Measurements from ENCODE around the gene USP49.
A peak's percentile ranks its signal among the peaks of the same experiment; 100 is the strongest.

Gene USP49

DNA sequence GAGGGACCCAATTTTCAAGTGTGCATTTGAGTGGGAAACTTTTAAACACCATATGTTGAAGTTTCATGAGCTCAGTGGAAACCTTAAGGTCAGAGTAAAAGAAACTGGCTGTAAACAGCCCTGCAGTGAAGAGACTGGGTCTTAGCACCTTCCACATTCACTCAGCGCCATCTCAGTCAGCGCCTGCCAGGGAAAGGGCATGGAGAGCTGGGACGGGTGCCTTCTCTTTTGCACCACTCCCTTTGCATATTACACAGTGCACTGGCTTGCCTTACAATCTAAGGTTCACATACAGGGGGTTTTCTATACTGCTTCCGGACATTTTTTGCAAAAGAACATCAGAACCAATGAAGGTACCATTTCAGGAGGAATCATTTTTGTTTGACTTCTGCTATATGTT, 103.2 kb downstream of the USP49 start:
- Histone ChIP-seq H3K36me3 (ENCODE audit: control insufficient read depth in 4 of 4, insufficient read depth in 4 of 4, low read length in 3 of 4) (peaks cover 14 to 61% (median 35%) of the 10 kb centered on the region in 4 experiments), H3K27me3 (replicated peaks in 2 of 5; ENCODE audit: control insufficient read depth in 4 of 5, insufficient read depth in 5 of 5, low read length in 4 of 5) (no peaks in the 10 kb centered on the region), H3K4me3 (ENCODE audit: control insufficient read depth in 1 of 7, extremely low read depth in 1 of 7, insufficient read depth in 4 of 7, low read depth in 2 of 7, low read length in 6 of 7) (no peak overlapping the region), H3K4me1 (ENCODE audit: control extremely low read depth in 1 of 4, control insufficient read depth in 4 of 4, insufficient read depth in 4 of 4, low read length in 3 of 4) (peaks cover 0 to 13% (median 6%) of the 10 kb centered on the region in 4 experiments), H3K9me3 (ENCODE audit: control extremely low read depth in 1 of 5, control insufficient read depth in 4 of 5, insufficient read depth in 2 of 5, low read depth in 1 of 5, low read length in 4 of 5) (no peaks in the 10 kb centered on the region), H3K27ac (ENCODE audit: insufficient read depth in 1 of 2, low read depth in 1 of 2, low read length in 2 of 2, poor library complexity in 1 of 2, severe bottlenecking in 2 of 2) (peak overlapping the region in 1 of 2 experiments; percentile 1)
- ChIA-PET CTCF (no interaction called here), POLR2A (interaction anchor here (0.5 kb wide), 1 partner anchor 64 kb away, joined by 4 read pairs; no protein-coding TSS in a partner anchor)
- 100% methylated on average over 1 of the region's 4 CpGs for WGBS (ENCODE audit: insufficient coverage)
- DNase-seq: no peak

DNA sequence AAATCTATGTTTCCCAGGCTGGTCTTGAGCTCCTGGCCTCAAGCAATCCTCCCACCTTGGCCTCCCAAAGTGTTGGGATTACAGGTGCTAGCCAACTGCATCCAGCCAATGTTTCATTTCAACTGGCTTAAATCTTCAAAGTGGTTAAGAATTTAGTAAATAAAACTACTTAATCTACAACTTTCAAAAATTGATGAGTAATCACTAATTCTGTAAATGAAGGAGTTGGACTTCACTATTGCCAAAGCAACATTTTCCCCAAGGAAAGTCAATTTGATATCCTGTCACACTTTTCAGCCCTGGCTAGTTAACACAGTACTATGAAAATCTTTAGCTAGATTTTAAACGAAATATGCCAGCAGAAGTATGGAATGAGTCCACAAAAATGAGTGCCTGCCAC, 103.9 kb downstream of the USP49 start:
- peaks cover 12 to 59% (median 31%) of the 10 kb centered on the region in 4 experiments for H3K36me3 ChIP-seq (ENCODE audit: control insufficient read depth in 4 of 4, insufficient read depth in 4 of 4, low read length in 3 of 4)
- no peak overlapping the region for H3K27ac ChIP-seq (ENCODE audit: insufficient read depth in 1 of 2, low read depth in 1 of 2, low read length in 2 of 2, poor library complexity in 1 of 2, severe bottlenecking in 2 of 2)
- H3K4me3 ChIP-seq (ENCODE audit: control insufficient read depth in 1 of 7, extremely low read depth in 1 of 7, insufficient read depth in 4 of 7, low read depth in 2 of 7, low read length in 6 of 7): no peak overlapping the region
- 100% methylated on average over 1 of the region's 1 CpG for WGBS (ENCODE audit: insufficient coverage)
- H3K9me3 ChIP-seq (ENCODE audit: control extremely low read depth in 1 of 5, control insufficient read depth in 4 of 5, insufficient read depth in 2 of 5, low read depth in 1 of 5, low read length in 4 of 5): no peaks in the 10 kb centered on the region
- H3K27me3 ChIP-seq (replicated peaks in 2 of 5; ENCODE audit: control insufficient read depth in 4 of 5, insufficient read depth in 5 of 5, low read length in 4 of 5): no peaks in the 10 kb centered on the region
- DNase-seq: no peak
- ChIA-PET POLR2A (interaction anchor here (0.5 kb wide), 1 partner anchor 65 kb away, joined by 4 read pairs; no protein-coding TSS in a partner anchor), CTCF (no interaction called here)
- peaks cover 0 to 17% (median 11%) of the 10 kb centered on the region in 4 experiments for H3K4me1 ChIP-seq (ENCODE audit: control extremely low read depth in 1 of 4, control insufficient read depth in 4 of 4, insufficient read depth in 4 of 4, low read length in 3 of 4)

DNA sequence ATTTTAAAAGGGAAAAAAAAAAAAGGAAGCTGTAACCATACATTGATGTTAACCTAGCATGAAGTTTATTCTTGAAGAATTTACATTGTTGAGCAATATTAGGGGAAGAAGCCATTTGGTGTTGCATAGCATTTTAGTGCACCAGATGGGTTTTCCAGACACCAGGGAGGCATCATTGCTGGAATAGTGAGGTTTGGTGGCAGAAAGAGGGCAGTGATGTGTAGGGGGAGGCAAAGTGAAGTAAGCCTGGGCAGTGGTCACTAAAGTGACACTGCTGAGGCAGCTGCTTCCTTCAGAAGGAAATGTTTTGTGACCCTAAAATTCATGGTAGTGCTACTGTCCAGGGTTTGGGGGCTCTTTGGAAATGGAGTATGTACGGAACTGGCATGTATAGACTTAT, 105.1 kb downstream of the USP49 start:
- peaks cover 11 to 46% (median 24%) of the 10 kb centered on the region in 4 experiments for H3K36me3 ChIP-seq (ENCODE audit: control insufficient read depth in 4 of 4, insufficient read depth in 4 of 4, low read length in 3 of 4)
- ChIA-PET POLR2A (no interaction called here), CTCF (interaction anchor here (0.7 to 1.5 kb wide), 3 partner anchors 9 to 254 kb away, joined by 3 to 5 read pairs (median 4); partner anchors contain the start of gene PRICKLE4)
- H3K4me1 ChIP-seq (ENCODE audit: control extremely low read depth in 1 of 4, control insufficient read depth in 4 of 4, insufficient read depth in 4 of 4, low read length in 3 of 4): peaks cover 0 to 28% (median 17%) of the 10 kb centered on the region in 4 experiments
- H3K27ac ChIP-seq (ENCODE audit: insufficient read depth in 1 of 2, low read depth in 1 of 2, low read length in 2 of 2, poor library complexity in 1 of 2, severe bottlenecking in 2 of 2): no peak overlapping the region
- DNase-seq: no peak
- 100% methylated on average over 1 of the region's 1 CpG for WGBS (ENCODE audit: insufficient coverage)
- no peak overlapping the region for H3K4me3 ChIP-seq (ENCODE audit: control insufficient read depth in 1 of 7, extremely low read depth in 1 of 7, insufficient read depth in 4 of 7, low read depth in 2 of 7, low read length in 6 of 7)
- H3K9me3 ChIP-seq (ENCODE audit: control extremely low read depth in 1 of 5, control insufficient read depth in 4 of 5, insufficient read depth in 2 of 5, low read depth in 1 of 5, low read length in 4 of 5): no peaks in the 10 kb centered on the region
- no peaks in the 10 kb centered on the region for H3K27me3 ChIP-seq (replicated peaks in 2 of 5; ENCODE audit: control insufficient read depth in 4 of 5, insufficient read depth in 5 of 5, low read length in 4 of 5)

DNA sequence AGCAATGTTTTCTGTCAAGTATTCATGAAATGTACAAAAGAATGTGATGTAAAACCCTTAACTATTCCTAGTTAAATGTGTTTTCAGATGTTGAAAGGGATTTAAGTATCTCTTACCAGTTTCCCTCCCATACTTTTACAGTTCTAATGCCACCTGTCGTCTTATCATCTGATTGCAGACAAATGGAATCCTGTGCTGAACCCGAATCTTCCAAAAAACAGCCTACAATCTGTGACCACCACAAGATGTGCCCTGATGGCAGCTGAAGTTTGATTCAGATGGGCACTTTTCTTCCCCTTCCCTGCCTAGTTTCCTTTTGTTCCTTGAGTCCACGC, 105.8 kb downstream of the USP49 start:
- no peak overlapping the region for H3K27ac ChIP-seq (ENCODE audit: insufficient read depth in 1 of 2, low read depth in 1 of 2, low read length in 2 of 2, poor library complexity in 1 of 2, severe bottlenecking in 2 of 2)
- no peak for DNase-seq
- H3K4me1 ChIP-seq (ENCODE audit: control extremely low read depth in 1 of 4, control insufficient read depth in 4 of 4, insufficient read depth in 4 of 4, low read length in 3 of 4): peaks cover 0 to 35% (median 20%) of the 10 kb centered on the region in 4 experiments
- POLR2A ChIA-PET: interaction anchor here (0.6 kb wide), 1 partner anchor 106 kb away, joined by 3 read pairs; the partner anchor contains the start of gene USP49
- H3K4me3 ChIP-seq (ENCODE audit: control insufficient read depth in 1 of 7, extremely low read depth in 1 of 7, insufficient read depth in 4 of 7, low read depth in 2 of 7, low read length in 6 of 7): no peak overlapping the region
- CTCF ChIA-PET: interaction anchor here (0.7 to 1.5 kb wide), 3 partner anchors 8 to 255 kb away, joined by 3 to 5 read pairs (median 4); partner anchors contain the start of gene PRICKLE4
- peaks cover 11 to 43% (median 24%) of the 10 kb centered on the region in 4 experiments for H3K36me3 ChIP-seq (ENCODE audit: control insufficient read depth in 4 of 4, insufficient read depth in 4 of 4, low read length in 3 of 4)
- no peaks in the 10 kb centered on the region for H3K9me3 ChIP-seq (ENCODE audit: control extremely low read depth in 1 of 5, control insufficient read depth in 4 of 5, insufficient read depth in 2 of 5, low read depth in 1 of 5, low read length in 4 of 5)
- H3K27me3 ChIP-seq (replicated peaks in 2 of 5; ENCODE audit: control insufficient read depth in 4 of 5, insufficient read depth in 5 of 5, low read length in 4 of 5): no peaks in the 10 kb centered on the region
- 88% methylated on average over 2 of the region's 3 CpGs for WGBS (ENCODE audit: insufficient coverage)

DNA sequence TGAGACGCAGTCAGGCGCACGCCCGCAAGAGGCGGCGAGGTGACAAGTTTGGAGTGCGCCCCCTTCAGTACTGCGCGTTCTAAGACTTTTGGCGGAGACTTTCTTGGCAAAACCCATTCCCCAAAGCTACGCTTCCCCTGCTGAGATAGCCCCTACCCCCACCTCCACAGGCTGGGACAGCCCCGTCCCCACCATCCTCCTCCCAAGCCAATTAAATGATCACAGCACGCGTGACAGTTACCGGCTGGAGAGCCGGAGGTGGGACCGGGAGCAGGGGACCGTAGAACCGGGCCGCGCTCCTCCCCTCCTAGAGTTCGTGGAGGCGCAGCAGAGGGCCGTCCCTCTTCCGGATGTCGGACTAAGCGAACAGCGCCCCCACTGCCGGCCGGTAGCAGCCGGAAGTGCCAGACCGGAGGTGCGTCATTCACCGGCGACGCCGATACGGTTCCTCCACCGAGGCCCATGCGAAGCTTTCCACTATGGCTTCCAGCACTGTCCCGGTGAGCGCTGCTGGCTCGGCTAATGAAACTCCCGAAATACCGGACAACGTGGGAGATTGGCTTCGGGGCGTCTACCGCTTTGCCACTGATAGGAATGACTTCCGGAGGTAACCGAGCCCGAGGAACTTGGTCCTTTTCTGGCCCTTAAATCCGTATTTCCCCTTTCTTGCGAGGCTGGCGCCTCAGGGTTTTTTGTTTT, 107.8 kb downstream of the USP49 start, which contains the start of gene TOMM6:
Gene TOMM6, plus strand, starts transcription at position 476 of the 699 bp plus-strand sequence. Its CDS starts 4 bp downstream, at position 480.
- Histone ChIP-seq H3K9me3 (ENCODE audit: control extremely low read depth in 1 of 5, control insufficient read depth in 4 of 5, insufficient read depth in 2 of 5, low read depth in 1 of 5, low read length in 4 of 5) (no peaks in the 10 kb centered on the region), H3K36me3 (ENCODE audit: control insufficient read depth in 4 of 4, insufficient read depth in 4 of 4, low read length in 3 of 4) (peaks cover 11 to 33% (median 22%) of the 10 kb centered on the region in 4 experiments), H3K4me1 (ENCODE audit: control extremely low read depth in 1 of 4, control insufficient read depth in 4 of 4, insufficient read depth in 4 of 4, low read length in 3 of 4) (peaks cover 0 to 38% (median 20%) of the 10 kb centered on the region in 4 experiments), H3K4me3 (ENCODE audit: control insufficient read depth in 1 of 7, extremely low read depth in 1 of 7, insufficient read depth in 4 of 7, low read depth in 2 of 7, low read length in 6 of 7) (peak within 1 kb of the TSS; percentile 92 to 100 (median 97)), H3K27me3 (replicated peaks in 2 of 5; ENCODE audit: control insufficient read depth in 4 of 5, insufficient read depth in 5 of 5, low read length in 4 of 5) (no peaks in the 10 kb centered on the region), H3K27ac (ENCODE audit: insufficient read depth in 1 of 2, low read depth in 1 of 2, low read length in 2 of 2, poor library complexity in 1 of 2, severe bottlenecking in 2 of 2) (peak within 1 kb of the TSS; percentile 93 to 99)
- CTCF ChIA-PET: interaction anchor here (0.8 to 7.2 kb wide), 31 partner anchors 9 to 428 kb away, joined by 3 to 58 read pairs (median 4); partner anchors contain the start of genes BYSL, MED20 and TAF8
- peak; percentile 96 to 97 (median 97) for DNase-seq
- 0% methylated on average over 54 of the region's 55 CpGs for WGBS (ENCODE audit: insufficient coverage)
- POLR2A ChIA-PET: interaction anchor here (0.6 to 1.8 kb wide), 4 partner anchors 19 to 263 kb away, joined by 3 to 7 read pairs (median 4); partner anchors contain the start of genes BYSL and TAF8

DNA sequence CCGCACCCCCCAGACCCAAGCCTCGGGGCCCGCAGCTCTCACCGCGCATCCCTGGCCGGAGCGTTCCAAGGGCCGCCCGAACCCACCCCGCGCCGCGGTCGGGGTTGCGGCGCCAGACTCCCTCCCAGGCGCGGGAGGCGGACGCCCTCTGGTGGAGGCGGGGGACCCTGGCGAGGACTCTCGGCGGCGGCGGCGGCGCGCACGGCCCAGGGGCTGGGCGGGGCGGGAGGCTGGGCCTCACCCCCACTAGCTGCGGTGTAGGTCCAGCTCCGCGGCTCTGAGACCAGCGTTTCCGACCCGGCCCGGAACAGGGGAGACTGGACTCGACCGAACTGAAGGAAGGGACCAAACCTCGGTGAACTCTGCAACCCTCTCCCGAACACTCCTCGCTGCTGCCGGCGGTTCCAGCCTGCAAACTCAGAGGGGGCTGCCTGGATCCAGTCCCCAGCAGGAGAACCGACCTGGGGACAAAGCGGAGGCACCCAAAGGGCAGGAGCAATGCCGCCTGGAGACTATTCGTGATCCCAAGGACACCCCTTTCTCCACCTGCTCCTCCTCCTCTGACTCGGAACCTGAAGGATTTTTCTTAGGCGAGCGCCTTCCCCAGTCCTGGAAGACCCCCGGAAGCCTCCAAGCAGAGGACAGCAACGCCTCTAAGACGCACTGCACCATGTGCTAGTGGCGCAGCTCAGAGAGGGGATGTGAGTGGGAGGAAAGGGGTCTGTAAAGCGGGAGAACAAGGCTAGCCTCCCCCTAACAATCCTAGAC, 108.5 kb downstream of the USP49 start:
- POLR2A ChIA-PET: interaction anchor here (1.3 to 1.8 kb wide), 3 partner anchors 18 to 264 kb away, joined by 3 to 7 read pairs (median 5); partner anchors contain the start of genes BYSL and TAF8

More for the DNA sequence above, 108.5 kb downstream of the USP49 start:
- peak overlapping the region; percentile 93 to 99 for H3K27ac ChIP-seq (ENCODE audit: insufficient read depth in 1 of 2, low read depth in 1 of 2, low read length in 2 of 2, poor library complexity in 1 of 2, severe bottlenecking in 2 of 2)
- H3K27me3 ChIP-seq (replicated peaks in 2 of 5; ENCODE audit: control insufficient read depth in 4 of 5, insufficient read depth in 5 of 5, low read length in 4 of 5): no peaks in the 10 kb centered on the region
- DNase-seq: peak; percentile 69 to 84 (median 82)
- under 1% methylated on average over 48 of the region's 58 CpGs for WGBS (ENCODE audit: insufficient coverage)
- CTCF ChIA-PET: interaction anchor here (0.8 to 7.2 kb wide), 33 partner anchors 9 to 428 kb away, joined by 3 to 58 read pairs (median 4); partner anchors contain the start of genes BYSL and MED20
- H3K9me3 ChIP-seq (ENCODE audit: control extremely low read depth in 1 of 5, control insufficient read depth in 4 of 5, insufficient read depth in 2 of 5, low read depth in 1 of 5, low read length in 4 of 5): no peaks in the 10 kb centered on the region
- H3K36me3 ChIP-seq (ENCODE audit: control insufficient read depth in 4 of 4, insufficient read depth in 4 of 4, low read length in 3 of 4): peaks cover 8 to 26% (median 18%) of the 10 kb centered on the region in 4 experiments
- peak overlapping the region; percentile 92 to 100 (median 97) for H3K4me3 ChIP-seq (ENCODE audit: control insufficient read depth in 1 of 7, extremely low read depth in 1 of 7, insufficient read depth in 4 of 7, low read depth in 2 of 7, low read length in 6 of 7)
- peaks cover 2 to 40% (median 20%) of the 10 kb centered on the region in 4 experiments for H3K4me1 ChIP-seq (ENCODE audit: control extremely low read depth in 1 of 4, control insufficient read depth in 4 of 4, insufficient read depth in 4 of 4, low read length in 3 of 4)

Measured in common myeloid progenitor, CD34-positive (primary cell).